GM06990 (cell line): Measurements from ENCODE around the gene FREY1.

Experiments
- DNase-seq: peaks from one replicate; pipeline ENCODE4 v3.0.0-alpha.2; 2011; ENCODE audit not compliant: insufficient read length; ENCODE audit errors: extremely low read depth
- H3K27me3 ChIP-seq: replicated peaks from 2 replicates; pipeline ENCODE4 v1.6.0; 2011; ENCODE audit warnings: low read length; ENCODE audit not compliant: control insufficient read depth, insufficient read depth
- H3K36me3 ChIP-seq: 2 replicates; pipeline ENCODE4 v1.5.1; 2011; ENCODE audit warnings: low read length; ENCODE audit not compliant: control insufficient read depth, insufficient read depth
- H3K4me3 ChIP-seq: replicated peaks from 2 replicates; pipeline ENCODE4 v1.5.1; 2011; ENCODE audit warnings: low read depth, mild to moderate bottlenecking, control low read depth, low read length
- TF ChIP-seq, protein P1 (sequence below): IDR thresholded peaks from 2 replicates; pipeline ENCODE4 v1.5.1; 2011; ENCODE audit warnings: low read length, control low read depth, mild to moderate bottlenecking, inconsistent platforms; ENCODE audit not compliant: insufficient read depth, poor library complexity, severe bottlenecking

Gene FREY1

DNA sequence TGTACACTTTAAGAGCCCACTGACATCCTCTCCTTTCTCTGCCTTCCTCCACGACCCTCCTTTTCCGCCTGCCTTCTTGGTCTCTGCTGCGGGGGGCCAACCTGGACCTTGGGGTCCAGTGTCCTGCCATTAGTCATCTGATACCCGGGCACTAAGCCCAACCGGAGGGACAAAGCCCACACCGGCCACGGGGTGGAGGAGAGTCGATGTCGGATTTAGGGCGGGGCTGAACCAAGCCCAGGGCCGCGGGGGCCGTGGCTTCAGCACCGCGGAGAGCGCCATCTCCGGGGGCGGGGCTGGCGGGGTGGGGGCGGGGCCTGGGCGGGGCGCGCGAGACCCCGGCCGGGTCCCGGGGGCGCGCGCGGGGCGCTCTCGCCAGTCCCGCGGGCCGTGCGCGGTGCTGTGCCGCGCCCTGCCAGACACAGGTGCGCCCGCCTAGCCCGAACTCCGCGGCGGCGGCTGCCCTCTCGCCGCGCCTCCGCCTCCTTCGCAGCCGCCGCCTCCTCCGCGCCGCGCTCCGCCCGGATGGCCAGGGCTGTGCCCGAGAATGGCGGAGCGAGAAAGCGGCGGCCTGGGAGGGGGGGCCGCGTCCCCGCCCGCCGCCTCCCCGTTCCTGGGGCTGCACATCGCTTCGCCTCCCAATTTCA, 21.7 kb downstream of the FREY1 start, which contains the start of gene MAPK8IP1:
Gene MAPK8IP1 (plus strand): TSS at position 378 of the 647 bp plus-strand sequence. CDS start 170 bp downstream, at position 548.
- Histone ChIP-seq H3K4me3 (peak within 1 kb of the TSS; percentile 27), H3K36me3 (peaks cover 6% of the 10 kb centered on the region), H3K27me3 (no peaks in the 10 kb centered on the region)
- DNase-seq, result peak; percentile 54
- TF ChIP-seq, protein P1, sequence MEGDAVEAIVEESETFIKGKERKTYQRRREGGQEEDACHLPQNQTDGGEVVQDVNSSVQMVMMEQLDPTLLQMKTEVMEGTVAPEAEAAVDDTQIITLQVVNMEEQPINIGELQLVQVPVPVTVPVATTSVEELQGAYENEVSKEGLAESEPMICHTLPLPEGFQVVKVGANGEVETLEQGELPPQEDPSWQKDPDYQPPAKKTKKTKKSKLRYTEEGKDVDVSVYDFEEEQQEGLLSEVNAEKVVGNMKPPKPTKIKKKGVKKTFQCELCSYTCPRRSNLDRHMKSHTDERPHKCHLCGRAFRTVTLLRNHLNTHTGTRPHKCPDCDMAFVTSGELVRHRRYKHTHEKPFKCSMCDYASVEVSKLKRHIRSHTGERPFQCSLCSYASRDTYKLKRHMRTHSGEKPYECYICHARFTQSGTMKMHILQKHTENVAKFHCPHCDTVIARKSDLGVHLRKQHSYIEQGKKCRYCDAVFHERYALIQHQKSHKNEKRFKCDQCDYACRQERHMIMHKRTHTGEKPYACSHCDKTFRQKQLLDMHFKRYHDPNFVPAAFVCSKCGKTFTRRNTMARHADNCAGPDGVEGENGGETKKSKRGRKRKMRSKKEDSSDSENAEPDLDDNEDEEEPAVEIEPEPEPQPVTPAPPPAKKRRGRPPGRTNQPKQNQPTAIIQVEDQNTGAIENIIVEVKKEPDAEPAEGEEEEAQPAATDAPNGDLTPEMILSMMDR, result no peak

DNA sequence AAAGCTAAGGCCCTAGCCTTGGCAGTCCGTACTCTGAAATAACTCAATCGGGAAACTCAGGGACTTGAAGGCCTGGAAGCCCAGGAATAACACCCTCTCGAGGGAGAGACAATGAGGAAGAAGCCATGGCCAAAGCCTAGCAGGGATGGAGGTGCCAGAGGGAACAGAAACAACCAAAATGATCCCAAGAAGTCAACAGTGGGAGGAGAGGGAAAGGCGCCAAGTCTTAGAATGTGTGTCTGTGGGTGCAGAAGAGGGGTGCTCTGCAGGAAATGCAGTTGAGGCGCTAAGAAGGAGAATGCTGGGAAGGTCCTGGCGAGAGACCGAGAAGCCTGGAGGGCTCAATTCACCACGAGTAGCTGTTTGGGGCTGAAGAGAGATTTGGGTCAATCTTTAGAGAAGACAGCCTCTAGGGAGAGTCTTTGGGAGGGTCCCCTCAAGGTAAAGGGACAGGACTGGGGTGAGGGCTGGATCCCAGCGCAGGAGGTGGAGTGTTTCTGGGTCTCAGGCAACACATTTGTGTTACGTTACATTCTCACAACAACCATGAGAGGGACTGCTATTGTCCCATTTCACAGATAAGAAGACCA, 22.4 kb downstream of the FREY1 start:
- peaks cover 6% of the 10 kb centered on the region for H3K36me3 ChIP-seq
- no peak for DNase-seq
- no peak overlapping the region; the same call in 1 of the 2 replicates for H3K4me3 ChIP-seq
- no peaks in the 10 kb centered on the region for H3K27me3 ChIP-seq
- TF ChIP-seq, protein P1, result no peak

DNA sequence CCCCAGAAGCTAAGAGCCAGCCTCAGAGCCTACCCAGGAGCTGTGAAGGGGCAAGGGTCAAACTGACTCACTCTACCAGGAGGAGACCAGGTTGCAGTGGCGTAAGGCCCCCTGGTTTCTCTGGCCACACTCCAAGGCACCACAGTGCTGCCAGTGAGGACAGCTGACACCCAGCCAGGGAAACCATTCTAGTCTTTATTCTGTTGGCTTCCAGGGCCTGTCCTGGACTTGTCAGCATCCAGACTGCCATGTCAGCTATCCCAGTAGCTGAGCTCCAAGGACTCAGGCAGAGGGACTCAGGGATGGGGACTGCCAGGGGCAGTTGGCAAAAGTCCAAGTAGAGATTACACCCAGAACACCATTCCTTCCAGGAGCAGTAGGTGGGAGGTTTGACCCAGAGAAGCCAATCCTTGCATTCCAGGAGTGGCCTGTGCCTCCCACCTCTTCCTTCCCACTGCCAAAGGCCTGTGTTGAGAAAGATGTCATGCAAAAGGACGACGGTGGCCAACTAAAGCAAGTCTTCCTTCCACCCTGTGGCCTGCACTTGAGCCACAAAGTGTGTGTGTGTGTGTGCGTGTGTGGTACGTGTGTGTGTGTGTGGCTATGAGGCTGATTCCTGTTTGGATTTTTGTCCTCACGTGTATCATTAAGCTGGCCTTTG, 25.2 kb downstream of the FREY1 start:
- TF ChIP-seq, protein P1, result no peak
- H3K4me3 ChIP-seq, result no peak overlapping the region
- DNase-seq, result no peak
- peaks cover 11% of the 10 kb centered on the region for H3K36me3 ChIP-seq
- H3K27me3 ChIP-seq, result no peaks in the 10 kb centered on the region

- Histone ChIP-seq H3K27me3 (no peaks in the 10 kb centered on the region), H3K4me3 (no peak overlapping the region), H3K36me3 (peaks cover 13% of the 10 kb centered on the region)
- no peak for DNase-seq
- TF ChIP-seq, protein P1, result no peak
Observed at GRCh38 chr11:45880772-45881570, 26.1 kb downstream of the FREY1 start.

DNA sequence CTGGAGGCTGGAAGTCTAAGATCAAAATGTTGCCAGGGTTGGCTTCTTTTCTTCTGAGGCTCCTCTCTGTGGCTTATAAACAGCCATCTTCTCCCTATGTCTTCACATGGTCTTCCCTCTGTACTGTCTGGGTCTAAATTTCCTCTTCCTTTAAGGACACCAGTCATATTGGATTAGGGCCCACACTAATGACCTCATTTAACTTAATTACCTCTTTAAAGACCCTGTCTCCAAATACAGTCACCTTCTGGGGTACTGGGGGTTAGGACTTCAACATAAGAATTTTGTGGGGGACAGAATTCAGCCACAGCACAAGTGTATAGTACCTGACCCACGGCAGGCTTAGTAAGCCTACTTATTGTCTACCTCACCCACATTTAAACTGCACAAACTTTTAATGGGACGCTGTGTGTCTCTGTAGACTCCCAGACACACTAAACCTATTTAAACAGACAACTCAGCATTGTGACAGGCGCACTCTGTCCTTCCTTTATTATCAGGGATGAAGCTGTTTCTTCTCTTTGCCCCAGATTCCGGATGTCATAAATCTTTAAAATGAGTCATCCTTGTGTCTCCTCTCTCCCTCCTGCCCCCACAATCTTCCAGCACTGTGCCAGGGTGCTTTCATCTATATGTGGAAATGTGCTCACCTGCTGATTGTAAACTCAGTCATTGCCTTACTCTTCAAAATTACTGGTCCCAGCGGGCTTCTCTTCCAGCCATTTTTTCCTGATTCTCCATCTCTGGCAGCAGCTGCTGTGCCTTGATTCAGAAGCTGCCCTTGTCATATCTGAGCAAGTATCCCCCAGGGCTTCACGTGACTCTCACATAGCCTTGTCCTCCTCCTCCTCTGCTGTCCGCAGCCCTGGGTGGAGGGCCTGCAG, 27.0 kb downstream of the FREY1 start:
- H3K27me3 ChIP-seq, result no peaks in the 10 kb centered on the region
- H3K36me3 ChIP-seq, result peaks cover 19% of the 10 kb centered on the region
- DNase-seq, result no peak
- no peak overlapping the region for H3K4me3 ChIP-seq
- TF ChIP-seq, protein P1, result no peak
